BJ (cell line): ENCODE measurements around the gene ARID2. TPM values are rescaled to one million over a fixed set of nuclear protein-coding genes. Genes with fewer than 3 reads are reported as not detected.

Source experiments
- CTCF ChIA-PET: fragments of 350-600 bp; formaldehyde crosslinking; extraction: SDS; loops from one replicate; lab custom pipeline; 2021; ENCODE audit warnings: antibody characterized with exemption, inconsistent platforms; lab: Yijun Ruan, JAX
- POLR2A ChIA-PET: fragments of 300-600 bp; sonication (Branson Sonifier 250); formaldehyde crosslinking; extraction: SDS; loops from one replicate; lab custom pipeline; 2021; ENCODE audit warnings: antibody characterized with exemption; lab: Charles Lee
- DNase-seq: peaks from one replicate; pipeline ENCODE4 v3.0.0-alpha.2; 2011; ENCODE audit warnings: low read depth
- H3K27me3 ChIP-seq: 2 replicates; pipeline ENCODE4 v1.6.0; 2011; ENCODE audit warnings: low read length; ENCODE audit not compliant: control insufficient read depth, insufficient read depth
- H3K36me3 ChIP-seq: 2 replicates; pipeline ENCODE4 v1.5.1; 2011; ENCODE audit warnings: low read length; ENCODE audit not compliant: control insufficient read depth, insufficient read depth
- H3K4me3 ChIP-seq: 2 replicates; pipeline ENCODE4 v1.5.1; 2011; ENCODE audit warnings: low read depth, mild to moderate bottlenecking, control low read depth, low read length
- CTCF ChIP-seq: IDR thresholded peaks from 2 replicates; pipeline ENCODE4 v1.5.1; 2011; ENCODE audit warnings: low read depth, mild to moderate bottlenecking, control low read depth, inconsistent platforms, low read length, moderate library complexity; ENCODE audit not compliant: insufficient read depth
- polyA plus RNA-seq: library from polyadenylated mRNA; depleted of rRNA; stranded (reverse); fragments of >200 nt; gene quantifications from 2 replicates; pipeline ENCODE4 v1.2.3, GENCODE V29; 2011

The ARID2 gene
- polyA plus RNA-seq, 1 experiment = 11.1 TPM

GRCh38 chr12:45742590-45742989 is 13.1 kb downstream of the ARID2 start:
- TF ChIP-seq CTCF = no peak
- Histone ChIP-seq H3K4me3 (no peak overlapping the region), H3K36me3 (no peaks in the 10 kb centered on the region), H3K27me3 (no peaks in the 10 kb centered on the region)
- POLR2A ChIA-PET = no interaction called here
- CTCF ChIA-PET = interaction anchor here (0.9 to 1.6 kb wide), 3 partner anchors 19 to 526 kb away, joined by 3 to 5 read pairs (median 4); no protein-coding TSS in a partner anchor
- no peak for DNase-seq

- ChIA-PET POLR2A (no interaction called here), CTCF (interaction anchor here (1.6 kb wide), 1 partner anchor 18 kb away, joined by 4 read pairs; no protein-coding TSS in a partner anchor)
- no peak for DNase-seq
- Histone ChIP-seq H3K4me3 (no peak overlapping the region), H3K36me3 (no peaks in the 10 kb centered on the region), H3K27me3 (no peaks in the 10 kb centered on the region)
- no peak for TF ChIP-seq CTCF
These were observed 13.7 kb downstream of the ARID2 start for GRCh38 chr12:45743247-45743646.

DNA sequence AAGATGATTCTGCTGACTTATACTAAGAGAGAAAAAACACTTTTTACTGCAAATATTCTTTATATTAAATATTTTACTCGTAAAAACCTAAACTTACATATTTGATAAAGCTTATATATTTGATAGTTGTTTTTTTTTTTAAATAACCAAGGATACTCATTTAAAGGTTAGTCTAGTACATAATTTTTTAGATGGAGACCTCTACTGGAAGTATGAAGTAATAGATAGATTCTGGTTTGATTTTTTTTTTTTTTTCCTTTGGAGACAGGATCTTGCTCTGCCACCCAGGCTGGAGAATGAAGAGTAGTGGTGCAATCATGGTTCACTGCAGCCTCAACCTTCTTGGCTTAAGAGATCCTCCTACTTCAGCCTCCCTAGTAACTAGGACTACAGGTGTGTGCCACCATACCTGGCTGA is 16.4 kb downstream of the ARID2 start:
- DNase-seq = no peak
- H3K27me3 ChIP-seq = no peaks in the 10 kb centered on the region
- peak; percentile 26; the same call in 1 of the 2 replicates for TF ChIP-seq CTCF
- POLR2A ChIA-PET = no interaction called here
- H3K4me3 ChIP-seq = no peak overlapping the region
- CTCF ChIA-PET = interaction anchor here (1.2 to 2.0 kb wide), 2 partner anchors 13 to 202 kb away, joined by 4 to 5 read pairs; no protein-coding TSS in a partner anchor
- H3K36me3 ChIP-seq = no peaks in the 10 kb centered on the region

DNA sequence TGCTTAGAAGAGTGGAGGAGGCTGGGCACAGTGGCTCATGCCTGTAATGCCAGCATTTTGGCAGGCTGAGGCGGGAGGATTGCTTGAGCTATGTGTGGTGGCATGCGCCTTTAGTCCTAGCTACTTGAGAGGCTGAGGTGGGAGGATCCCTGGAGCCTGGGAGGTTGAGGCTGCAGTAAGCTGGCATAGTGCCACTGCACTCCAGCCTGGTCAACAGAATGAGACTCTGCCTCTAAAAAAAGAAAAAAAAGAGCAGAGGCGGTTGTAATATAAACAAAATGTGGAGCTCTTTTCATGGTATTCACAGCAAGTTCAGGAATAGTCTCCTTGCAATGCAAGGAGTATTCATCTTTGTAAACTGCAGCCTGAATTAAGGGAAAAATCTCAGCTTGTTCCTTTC is 27.2 kb downstream of the ARID2 start:
- no peak for DNase-seq
- no peak overlapping the region for H3K4me3 ChIP-seq
- H3K27me3 ChIP-seq = no peaks in the 10 kb centered on the region
- CTCF ChIA-PET = interaction anchor here (0.6 to 1.8 kb wide), 3 partner anchors 213 to 973 kb away, joined by 3 to 4 read pairs (median 4); no protein-coding TSS in a partner anchor
- peaks cover 1% of the 10 kb centered on the region; the same call in 1 of the 2 replicates for H3K36me3 ChIP-seq
- POLR2A ChIA-PET = no interaction called here
- TF ChIP-seq CTCF = no peak

GRCh38 chr12:45757172-45757571 is 27.7 kb downstream of the ARID2 start:
- CTCF ChIA-PET = interaction anchor here (1.1 to 1.8 kb wide), 3 partner anchors 31 to 248 kb away, joined by 3 to 4 read pairs (median 4); no protein-coding TSS in a partner anchor
- DNase-seq = no peak

More at GRCh38 chr12:45757172-45757571, 27.7 kb downstream of the ARID2 start:
- no peak for TF ChIP-seq CTCF
- POLR2A ChIA-PET = no interaction called here
- Histone ChIP-seq H3K36me3 (peaks cover 1% of the 10 kb centered on the region; the same call in 1 of the 2 replicates), H3K27me3 (no peaks in the 10 kb centered on the region), H3K4me3 (no peak overlapping the region)
